Fibroblast of skin of scalp (primary cell): Measurements from ENCODE around the gene ALDH1L2.

Experiments
- DNase-seq: peaks from one replicate; pipeline ENCODE4 v3.0.0-alpha.2; 2013

ALDH1L2 gene

GRCh38 chr12:104976703-104977102 lies 107.6 kb downstream of the ALDH1L2 start:
- DNase-seq = no peak

GRCh38 chr12:104975587-104976343 lies 108.5 kb downstream of the ALDH1L2 start:
- DNase-seq = peak; percentile 78

- peak; percentile 80 for DNase-seq
These were observed 109.5 kb downstream of the ALDH1L2 start for GRCh38 chr12:104974626-104975290.

- DNase-seq = no peak
These were observed 111.0 kb downstream of the ALDH1L2 start for GRCh38 chr12:104973250-104973649.

GRCh38 chr12:104971306-104971705 lies 113.0 kb downstream of the ALDH1L2 start:
- no peak for DNase-seq
